Astrocyte (in vitro differentiated cells and primary cell): ENCODE results near the gene ANXA1. TPM values are rescaled to one million over a fixed set of nuclear protein-coding genes. Genes with fewer than 3 reads are reported as not detected.

Experiments used
- DNase-seq: peaks from one replicate; pipeline ENCODE4 v3.0.0-alpha.2; 2010; ENCODE audit warnings: low read depth
- FAIRE-seq: peaks from 2 replicates; lab custom pipeline; 2011; peaks lifted over from hg19 to GRCh38; lab: Jason Lieb, UNC
- H2AFZ ChIP-seq: 2 replicates; pipeline ENCODE4 v1.6.0; 2012; ENCODE audit warnings: low read depth, low read length, inconsistent platforms
- H3K27ac ChIP-seq: 2 replicates; pipeline ENCODE4 v1.5.1; 2011; ENCODE audit warnings: low read depth, low read length, inconsistent platforms
- H3K27me3 ChIP-seq: 2 replicates; pipeline ENCODE4 v1.6.0; 2011; ENCODE audit warnings: low read length, inconsistent platforms; ENCODE audit not compliant: insufficient read depth
- H3K36me3 ChIP-seq: 2 replicates; pipeline ENCODE4 v1.5.1; 2011; ENCODE audit warnings: low read length, inconsistent platforms; ENCODE audit not compliant: insufficient read depth
- H3K4me1 ChIP-seq: 2 replicates; pipeline ENCODE4 v1.5.1; 2011; ENCODE audit warnings: low read length, inconsistent platforms; ENCODE audit not compliant: insufficient read depth
- H3K4me2 ChIP-seq: 2 replicates; pipeline ENCODE4 v1.6.0; 2012; ENCODE audit warnings: low read length, inconsistent platforms
- H3K4me3 ChIP-seq: 2 replicates; pipeline ENCODE4 v1.5.1; 2011; ENCODE audit warnings: low read depth, mild to moderate bottlenecking, low read length, inconsistent platforms; ENCODE audit not compliant: insufficient read depth
- H3K79me2 ChIP-seq: 2 replicates; pipeline ENCODE4 v1.6.0; 2012; ENCODE audit warnings: mild to moderate bottlenecking, low read length, inconsistent platforms; ENCODE audit not compliant: insufficient read depth
- H3K9ac ChIP-seq: 2 replicates; pipeline ENCODE4 v1.6.0; 2012; ENCODE audit warnings: mild to moderate bottlenecking, low read length, inconsistent platforms
- H3K9me3 ChIP-seq: 2 replicates; pipeline ENCODE4 v1.5.1; 2012; ENCODE audit warnings: low read depth, mild to moderate bottlenecking, low read length, inconsistent platforms; ENCODE audit not compliant: insufficient read depth
- H4K20me1 ChIP-seq: 2 replicates; pipeline ENCODE4 v1.6.0; 2012; ENCODE audit warnings: low read length, inconsistent platforms; ENCODE audit not compliant: insufficient read depth
- H3K27ac Mint-ChIP-seq: one replicate; pipeline ENCODE4 v1.8.0; 2021; ENCODE audit warnings: mild to moderate bottlenecking, mixed read lengths; ENCODE audit not compliant: unreplicated experiment
- H3K27me3 Mint-ChIP-seq: one replicate; pipeline ENCODE4 v1.8.0; 2021; ENCODE audit warnings: low read depth, mixed read lengths; ENCODE audit not compliant: unreplicated experiment
- H3K36me3 Mint-ChIP-seq: one replicate; pipeline ENCODE4 v1.8.0; 2021; ENCODE audit warnings: low read depth, mixed read lengths; ENCODE audit not compliant: unreplicated experiment
- H3K4me1 Mint-ChIP-seq: one replicate; pipeline ENCODE4 v1.8.0; 2021; ENCODE audit warnings: low read depth, mixed read lengths; ENCODE audit not compliant: unreplicated experiment
- H3K4me3 Mint-ChIP-seq: one replicate; pipeline ENCODE4 v1.8.0; 2021; ENCODE audit warnings: mild to moderate bottlenecking, moderate library complexity, mixed read lengths; ENCODE audit not compliant: unreplicated experiment
- H3K9me3 Mint-ChIP-seq: one replicate; pipeline ENCODE4 v1.8.0; 2021; ENCODE audit warnings: mild to moderate bottlenecking, mixed read lengths; ENCODE audit not compliant: unreplicated experiment
- EZH2 ChIP-seq: IDR thresholded peaks from 2 replicates; pipeline ENCODE4 v1.6.1; 2012; ENCODE audit warnings: mild to moderate bottlenecking, low read length, inconsistent platforms; ENCODE audit not compliant: insufficient read depth
- total RNA-seq: library from RNA; stranded (reverse); gene quantifications from 2 replicates; pipeline ENCODE4 v1.2.1, GENCODE V29; 2021
- TF ChIP-seq, protein P1 (sequence below): IDR thresholded peaks from 2 replicates; pipeline ENCODE4 v1.5.1; 2011; ENCODE audit warnings: low read depth, mild to moderate bottlenecking, inconsistent platforms, low read length, moderate library complexity; ENCODE audit not compliant: insufficient read depth

ANXA1 gene
- total RNA-seq, 1 donor from 2014 or later, result 637 TPM

DNA sequence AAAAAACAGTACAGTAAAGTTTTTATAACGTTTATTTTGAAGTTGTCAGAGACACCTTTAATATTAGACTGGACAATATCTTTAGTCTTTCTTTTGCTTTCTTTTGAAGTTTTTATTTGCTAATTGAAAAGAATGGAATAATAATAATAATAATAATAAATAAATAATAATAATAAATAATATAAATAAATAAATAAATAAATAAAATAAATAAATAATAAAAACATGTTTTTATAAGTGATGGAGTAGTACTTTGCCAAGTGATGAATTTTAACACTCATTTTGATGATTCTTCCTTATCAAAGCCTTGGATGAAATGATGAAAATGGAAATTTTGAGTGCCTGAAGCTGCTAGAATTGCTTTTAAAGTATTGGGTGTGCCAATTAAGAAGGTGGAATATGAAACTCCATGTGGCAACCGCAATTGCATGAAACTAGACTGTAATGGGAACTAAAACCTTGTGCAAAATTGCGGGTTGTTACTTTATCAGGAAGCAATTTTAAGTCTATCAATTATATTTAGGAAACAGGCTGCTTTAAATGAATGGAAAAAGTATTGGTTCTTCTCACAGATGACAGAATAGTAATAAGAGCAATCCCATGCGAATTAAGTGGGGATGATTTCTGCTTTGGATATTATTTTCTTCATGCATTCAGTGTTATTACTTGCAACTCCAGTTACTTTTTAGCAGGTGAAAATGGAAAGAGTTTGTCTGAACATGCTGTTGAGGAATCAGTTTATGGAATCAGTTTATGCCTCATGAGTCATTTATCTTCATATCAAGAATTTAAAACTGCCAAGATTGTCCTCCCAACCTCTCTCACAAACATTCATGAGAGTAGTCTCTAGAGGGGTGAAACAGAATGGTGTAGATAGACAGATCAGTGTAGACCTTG is 4.6 kb downstream of the ANXA1 start:
- peaks cover 95% of the 10 kb centered on the region for H3K79me2 ChIP-seq
- peaks cover 50% of the 10 kb centered on the region for H3K36me3 ChIP-seq
- FAIRE-seq, result no peak
- H3K27ac ChIP-seq, result no peak overlapping the region
- TF ChIP-seq, protein P1, sequence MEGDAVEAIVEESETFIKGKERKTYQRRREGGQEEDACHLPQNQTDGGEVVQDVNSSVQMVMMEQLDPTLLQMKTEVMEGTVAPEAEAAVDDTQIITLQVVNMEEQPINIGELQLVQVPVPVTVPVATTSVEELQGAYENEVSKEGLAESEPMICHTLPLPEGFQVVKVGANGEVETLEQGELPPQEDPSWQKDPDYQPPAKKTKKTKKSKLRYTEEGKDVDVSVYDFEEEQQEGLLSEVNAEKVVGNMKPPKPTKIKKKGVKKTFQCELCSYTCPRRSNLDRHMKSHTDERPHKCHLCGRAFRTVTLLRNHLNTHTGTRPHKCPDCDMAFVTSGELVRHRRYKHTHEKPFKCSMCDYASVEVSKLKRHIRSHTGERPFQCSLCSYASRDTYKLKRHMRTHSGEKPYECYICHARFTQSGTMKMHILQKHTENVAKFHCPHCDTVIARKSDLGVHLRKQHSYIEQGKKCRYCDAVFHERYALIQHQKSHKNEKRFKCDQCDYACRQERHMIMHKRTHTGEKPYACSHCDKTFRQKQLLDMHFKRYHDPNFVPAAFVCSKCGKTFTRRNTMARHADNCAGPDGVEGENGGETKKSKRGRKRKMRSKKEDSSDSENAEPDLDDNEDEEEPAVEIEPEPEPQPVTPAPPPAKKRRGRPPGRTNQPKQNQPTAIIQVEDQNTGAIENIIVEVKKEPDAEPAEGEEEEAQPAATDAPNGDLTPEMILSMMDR, result no peak
- no peak for TF ChIP-seq EZH2
- no peaks in the 10 kb centered on the region for H3K9me3 Mint-ChIP-seq
- H4K20me1 ChIP-seq, result peaks cover 56% of the 10 kb centered on the region
- DNase-seq, result no peak
- peaks cover 24% of the 10 kb centered on the region for H3K4me1 ChIP-seq
- no peak overlapping the region for H2AFZ ChIP-seq
- H3K4me1 Mint-ChIP-seq, result peaks cover 32% of the 10 kb centered on the region
- H3K9me3 ChIP-seq, result no peaks in the 10 kb centered on the region
- H3K4me3 Mint-ChIP-seq, result peak overlapping the region; percentile 60
- H3K27me3 ChIP-seq, result no peaks in the 10 kb centered on the region
- peak overlapping the region; percentile 67 for H3K4me2 ChIP-seq
- peak overlapping the region; percentile 23 for H3K4me3 ChIP-seq
- peak overlapping the region; percentile 53 for H3K27ac Mint-ChIP-seq
- H3K27me3 Mint-ChIP-seq, result no peaks in the 10 kb centered on the region
- H3K9ac ChIP-seq, result no peak overlapping the region
- peaks cover 7% of the 10 kb centered on the region for H3K36me3 Mint-ChIP-seq

DNA sequence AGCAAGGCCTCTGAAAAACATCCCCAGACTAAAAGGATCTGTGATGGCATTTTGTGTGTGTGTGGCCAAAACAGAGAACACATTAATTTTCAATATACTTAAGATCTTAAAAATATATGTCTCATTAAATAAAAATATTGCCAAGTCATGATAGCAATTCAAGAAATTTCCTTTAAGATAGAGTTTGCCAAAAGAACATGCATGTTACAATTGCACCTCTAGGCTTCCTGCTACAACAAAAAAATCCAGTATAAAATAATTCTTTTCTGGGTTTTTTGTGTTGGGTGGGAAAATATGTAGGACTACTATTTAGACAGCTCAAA is 5.2 kb downstream of the ANXA1 start:
- H3K27me3 ChIP-seq, result no peaks in the 10 kb centered on the region
- no peak overlapping the region for H2AFZ ChIP-seq
- H3K4me2 ChIP-seq, result peak overlapping the region; percentile 67
- no peak overlapping the region for H3K4me3 ChIP-seq
- H4K20me1 ChIP-seq, result peaks cover 58% of the 10 kb centered on the region
- FAIRE-seq, result no peak
- Mint-ChIP-seq H3K27ac (peak overlapping the region; percentile 53), H3K4me3 (peak overlapping the region; percentile 56), H3K27me3 (no peaks in the 10 kb centered on the region), H3K4me1 (peaks cover 29% of the 10 kb centered on the region), H3K36me3 (peaks cover 9% of the 10 kb centered on the region), H3K9me3 (no peaks in the 10 kb centered on the region)
- no peaks in the 10 kb centered on the region for H3K9me3 ChIP-seq
- H3K9ac ChIP-seq, result no peak overlapping the region
- no peak for TF ChIP-seq EZH2
- TF ChIP-seq, protein P1, result no peak
- DNase-seq, result no peak
- H3K4me1 ChIP-seq, result peaks cover 21% of the 10 kb centered on the region
- peaks cover 92% of the 10 kb centered on the region for H3K79me2 ChIP-seq
- peaks cover 55% of the 10 kb centered on the region for H3K36me3 ChIP-seq
- H3K27ac ChIP-seq, result no peak overlapping the region

DNA sequence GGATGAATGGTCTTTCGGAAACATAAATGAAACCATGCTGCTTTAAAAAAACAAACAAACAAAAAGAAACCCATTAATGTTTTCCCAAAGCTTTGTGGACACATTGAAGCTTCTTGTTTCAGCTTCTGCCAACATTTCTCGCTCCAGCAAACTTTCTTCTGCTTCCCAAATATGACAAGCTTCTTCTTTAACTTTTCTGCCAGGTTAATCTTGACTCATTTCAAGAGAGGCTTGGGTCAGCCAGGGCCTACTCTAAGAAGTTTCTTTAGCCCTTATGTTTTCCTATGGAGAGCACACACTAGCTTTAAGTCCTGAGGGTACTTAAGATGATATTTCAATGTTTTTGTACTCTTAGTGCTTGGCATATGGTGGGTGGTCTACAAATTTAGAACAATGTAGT is 6.1 kb downstream of the ANXA1 start:
- no peak for DNase-seq
- no peak overlapping the region for H3K9ac ChIP-seq
- peaks cover 82% of the 10 kb centered on the region for H3K79me2 ChIP-seq
- Mint-ChIP-seq H3K27ac (no peak overlapping the region), H3K9me3 (no peaks in the 10 kb centered on the region), H3K4me3 (peak overlapping the region; percentile 61), H3K36me3 (peaks cover 11% of the 10 kb centered on the region), H3K27me3 (no peaks in the 10 kb centered on the region), H3K4me1 (peaks cover 29% of the 10 kb centered on the region)
- H3K27ac ChIP-seq, result no peak overlapping the region
- H3K4me1 ChIP-seq, result peaks cover 21% of the 10 kb centered on the region
- H3K4me2 ChIP-seq, result peak overlapping the region; percentile 40
- H2AFZ ChIP-seq, result no peak overlapping the region
- H3K36me3 ChIP-seq, result peaks cover 65% of the 10 kb centered on the region
- H3K27me3 ChIP-seq, result no peaks in the 10 kb centered on the region
- no peak for FAIRE-seq
- no peak overlapping the region for H3K4me3 ChIP-seq
- no peak for TF ChIP-seq EZH2
- TF ChIP-seq, protein P1, result no peak
- peaks cover 59% of the 10 kb centered on the region for H4K20me1 ChIP-seq
- H3K9me3 ChIP-seq, result no peaks in the 10 kb centered on the region
